ENCODE data around the gene GTPBP8.

GTPBP8 gene

DNA sequence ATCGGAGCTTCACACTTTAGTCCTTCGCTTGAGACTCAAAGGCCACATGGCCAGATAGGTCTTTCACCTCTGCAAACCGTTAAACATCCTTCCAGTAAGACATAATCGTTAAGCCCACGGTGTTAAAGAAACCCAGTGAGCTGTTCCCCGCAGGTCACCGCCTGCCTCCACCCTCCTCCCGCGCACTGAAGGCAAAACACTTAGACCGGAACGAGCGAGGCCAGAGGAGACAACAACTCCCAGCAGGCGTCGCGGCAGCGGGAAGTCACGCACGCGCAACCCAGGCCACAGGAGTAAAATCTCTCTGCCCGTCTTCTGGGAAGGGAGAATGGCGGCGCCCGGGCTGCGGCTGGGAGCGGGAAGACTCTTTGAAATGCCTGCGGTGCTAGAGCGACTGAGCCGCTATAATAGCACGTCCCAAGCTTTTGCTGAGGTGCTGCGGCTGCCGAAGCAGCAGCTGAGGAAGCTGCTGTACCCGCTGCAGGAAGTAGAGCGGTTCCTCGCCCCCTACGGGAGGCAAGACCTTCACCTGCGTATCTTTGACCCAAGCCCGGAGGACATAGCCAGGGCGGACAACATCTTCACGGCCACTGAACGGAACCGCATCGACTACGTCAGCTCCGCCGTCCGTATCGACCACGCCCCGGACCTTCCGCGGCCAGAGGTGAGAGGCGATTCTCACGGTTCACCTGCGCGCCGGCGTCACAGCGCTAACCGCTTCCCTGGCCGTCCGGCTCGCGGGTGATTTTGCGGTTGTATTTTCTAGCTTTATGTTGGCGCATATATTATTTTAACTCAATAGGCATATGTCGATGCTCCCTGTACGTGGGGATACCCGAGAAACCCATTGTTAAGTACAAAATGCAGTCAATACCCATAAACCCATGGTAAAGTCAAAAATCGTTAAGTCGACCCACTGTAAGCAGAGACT lies at the start of gene GTPBP8:
Gene GTPBP8, plus strand, starts transcription at position 313 of the 931 bp plus-strand sequence. Its CDS starts 16 bp downstream, at position 329.
- DNase-seq (ENCODE audit: extremely low read depth in 1 of 2, low read depth in 1 of 2): peak; percentile 73 to 84

GRCh38 chr3:112948346-112948838 lies 42.4 kb upstream of the GTPBP8 start:
- no peak for DNase-seq (ENCODE audit: extremely low read depth in 1 of 2, low read depth in 1 of 2)

GRCh38 chr3:112956351-112956750 lies 34.4 kb upstream of the GTPBP8 start:
- no peak for DNase-seq (ENCODE audit: extremely low read depth in 1 of 2, low read depth in 1 of 2)

- DNase-seq (ENCODE audit: extremely low read depth in 1 of 2, low read depth in 1 of 2): no peak
Measured at GRCh38 chr3:112958811-112959560, 31.8 kb upstream of the GTPBP8 start.

DNA sequence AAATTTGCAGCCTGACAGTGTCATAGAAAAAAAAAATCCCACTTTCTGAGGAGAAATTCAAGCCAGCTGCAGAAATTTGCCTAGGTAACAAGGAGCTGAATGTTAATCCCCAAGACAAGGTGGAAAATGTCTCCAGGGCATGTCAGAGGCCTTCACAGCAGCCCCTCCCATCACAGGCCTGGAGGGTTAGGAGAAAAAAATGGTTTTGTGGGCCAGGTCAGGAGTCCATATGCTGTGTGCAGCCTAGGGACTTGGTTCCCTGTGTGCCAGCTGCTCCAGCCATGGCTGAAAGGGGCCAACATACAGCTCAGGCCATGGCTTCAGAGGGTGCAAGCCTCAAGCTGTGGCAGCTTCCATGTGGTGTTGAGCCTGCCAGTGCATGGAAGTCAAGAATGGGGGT lies 27.1 kb upstream of the GTPBP8 start:
- no peak for DNase-seq (ENCODE audit: extremely low read depth in 1 of 2, low read depth in 1 of 2)

- no peak for DNase-seq (ENCODE audit: extremely low read depth in 1 of 2, low read depth in 1 of 2)
Measured at GRCh38 chr3:112965656-112966055, 25.1 kb upstream of the GTPBP8 start.

GRCh38 chr3:112966633-112967032 lies 24.2 kb upstream of the GTPBP8 start:
- no peak for DNase-seq (ENCODE audit: extremely low read depth in 1 of 2, low read depth in 1 of 2)

DNA sequence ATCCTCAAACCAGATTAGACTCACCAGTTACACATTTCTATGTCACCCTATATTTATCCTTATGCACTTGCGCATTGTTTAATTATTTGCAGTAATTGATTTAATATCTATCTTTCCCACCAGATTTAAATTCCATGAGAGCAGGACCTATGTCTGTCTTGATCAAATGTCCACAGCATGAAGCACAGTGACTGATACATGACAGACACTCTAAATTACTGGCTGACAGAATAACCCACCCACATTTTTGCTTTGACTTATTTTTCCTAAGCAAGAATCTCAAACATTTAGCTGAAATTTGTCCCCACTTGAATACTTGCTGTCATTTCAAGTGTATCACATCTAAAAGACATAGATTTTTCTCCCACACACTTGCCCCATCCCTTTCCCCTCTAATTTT lies 23.4 kb upstream of the GTPBP8 start:
- DNase-seq (ENCODE audit: extremely low read depth in 1 of 2, low read depth in 1 of 2): no peak

- no peak for DNase-seq (ENCODE audit: extremely low read depth in 1 of 2, low read depth in 1 of 2)
Measured at GRCh38 chr3:112967828-112968227, 23.0 kb upstream of the GTPBP8 start.

DNA sequence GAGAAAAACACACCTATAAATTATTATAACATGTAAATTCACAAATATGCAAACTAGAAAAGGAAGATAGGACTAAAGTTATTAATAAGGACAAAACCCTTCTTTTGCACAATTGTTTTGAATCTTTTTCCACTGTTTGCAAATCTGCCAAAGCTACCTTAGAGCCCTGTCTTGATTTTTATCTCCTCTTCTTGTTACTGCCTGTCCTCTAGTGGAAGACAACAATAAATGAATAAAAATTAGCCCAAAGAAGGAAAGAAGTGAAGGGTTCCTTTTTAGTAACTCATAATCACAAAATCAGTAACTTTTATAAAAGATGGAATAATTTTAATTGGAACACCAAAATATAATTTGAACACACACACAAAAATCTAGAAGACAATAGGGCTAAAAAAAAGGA lies 18.6 kb upstream of the GTPBP8 start:
- no peak for DNase-seq (ENCODE audit: extremely low read depth in 1 of 2, low read depth in 1 of 2)

- DNase-seq (ENCODE audit: extremely low read depth in 1 of 2, low read depth in 1 of 2): peak in 1 of 2 donors; percentile 55
Measured at GRCh38 chr3:112973325-112974177, 17.2 kb upstream of the GTPBP8 start.

- DNase-seq (ENCODE audit: extremely low read depth in 1 of 2, low read depth in 1 of 2): no peak
Measured at GRCh38 chr3:112974178-112974517, 16.6 kb upstream of the GTPBP8 start.

GRCh38 chr3:112974894-112975293 lies 15.9 kb upstream of the GTPBP8 start, which contains the start of gene CD200R1:
Gene CD200R1 (minus strand): TSS chr3:112975103. CDS start chr3:112974857, 246 bp downstream.
- no peak for DNase-seq (ENCODE audit: extremely low read depth in 1 of 2, low read depth in 1 of 2)

GRCh38 chr3:112976001-112976400 lies 14.8 kb upstream of the GTPBP8 start:
- DNase-seq (ENCODE audit: extremely low read depth in 1 of 2, low read depth in 1 of 2): no peak

- no peak for DNase-seq (ENCODE audit: extremely low read depth in 1 of 2, low read depth in 1 of 2)
Measured at GRCh38 chr3:112976953-112977352, 13.8 kb upstream of the GTPBP8 start.

DNA sequence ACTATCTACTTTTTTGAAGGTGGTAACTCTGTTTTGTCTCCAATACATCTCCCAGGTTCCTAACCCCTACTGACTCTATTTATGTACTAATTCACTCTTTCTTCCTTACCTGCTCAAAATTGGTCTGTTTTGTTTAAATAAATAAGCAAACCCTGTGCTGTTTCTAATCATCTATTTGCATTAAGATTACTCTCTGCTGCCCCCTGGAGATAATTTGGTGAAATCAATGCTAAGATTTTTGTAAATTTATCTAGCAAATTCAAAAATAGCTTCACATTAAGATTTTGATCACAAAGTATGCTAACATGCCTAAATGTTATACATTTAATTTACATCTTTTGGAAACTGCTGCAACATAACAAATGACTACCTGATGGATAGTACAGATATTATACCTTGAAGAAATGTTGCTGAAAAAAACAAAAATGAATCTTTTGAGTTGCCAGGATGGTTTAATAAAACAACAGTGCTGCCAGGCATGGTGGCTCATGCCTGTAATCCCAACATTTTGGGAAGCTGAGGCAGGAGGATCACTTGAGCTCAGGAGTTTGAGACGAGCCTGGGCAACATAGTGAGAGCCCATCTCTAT lies 11.4 kb upstream of the GTPBP8 start:
- DNase-seq (ENCODE audit: extremely low read depth in 1 of 2, low read depth in 1 of 2): no peak

DNA sequence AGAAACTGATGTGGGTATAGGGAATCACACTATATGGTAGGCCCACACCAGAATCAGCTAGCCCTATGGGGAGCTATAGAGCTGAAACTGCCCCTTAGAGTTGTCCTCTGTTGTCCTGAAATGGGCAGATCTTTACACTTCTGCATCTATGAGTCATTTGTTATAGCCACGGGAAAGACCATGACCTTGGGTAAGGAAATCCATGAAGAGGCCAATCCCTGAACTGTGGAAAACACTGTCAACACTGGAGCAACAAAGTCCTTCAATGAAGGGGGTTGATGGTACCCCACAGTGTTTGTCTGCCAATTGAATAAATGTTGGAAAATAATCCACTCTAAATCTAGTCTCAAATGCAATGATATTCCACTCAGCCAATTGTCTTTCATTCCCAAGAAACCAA lies 10.7 kb upstream of the GTPBP8 start:
- no peak for DNase-seq (ENCODE audit: extremely low read depth in 1 of 2, low read depth in 1 of 2)

- no peak for DNase-seq (ENCODE audit: extremely low read depth in 1 of 2, low read depth in 1 of 2)
Measured at GRCh38 chr3:112982710-112983109, 8.1 kb upstream of the GTPBP8 start.

DNA sequence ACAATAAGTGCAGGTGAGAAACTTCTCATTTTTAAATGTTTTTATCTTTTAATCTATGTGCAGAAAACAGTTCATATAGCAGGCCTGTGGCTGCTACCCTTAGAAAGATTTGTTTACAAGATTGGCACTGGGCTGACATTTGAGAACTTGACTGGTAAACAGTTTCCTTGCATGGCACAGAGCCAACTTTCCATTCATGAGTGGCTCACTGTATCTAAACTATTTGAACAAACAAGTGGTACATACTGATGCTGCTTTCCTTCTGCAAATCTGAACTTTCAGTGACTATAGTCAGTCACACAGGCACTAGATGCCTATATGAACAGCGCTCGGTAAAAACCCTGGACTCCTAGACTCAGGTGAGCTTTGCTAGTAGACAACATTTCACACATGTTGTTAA lies 6.3 kb upstream of the GTPBP8 start:
- no peak for DNase-seq (ENCODE audit: extremely low read depth in 1 of 2, low read depth in 1 of 2)

DNA sequence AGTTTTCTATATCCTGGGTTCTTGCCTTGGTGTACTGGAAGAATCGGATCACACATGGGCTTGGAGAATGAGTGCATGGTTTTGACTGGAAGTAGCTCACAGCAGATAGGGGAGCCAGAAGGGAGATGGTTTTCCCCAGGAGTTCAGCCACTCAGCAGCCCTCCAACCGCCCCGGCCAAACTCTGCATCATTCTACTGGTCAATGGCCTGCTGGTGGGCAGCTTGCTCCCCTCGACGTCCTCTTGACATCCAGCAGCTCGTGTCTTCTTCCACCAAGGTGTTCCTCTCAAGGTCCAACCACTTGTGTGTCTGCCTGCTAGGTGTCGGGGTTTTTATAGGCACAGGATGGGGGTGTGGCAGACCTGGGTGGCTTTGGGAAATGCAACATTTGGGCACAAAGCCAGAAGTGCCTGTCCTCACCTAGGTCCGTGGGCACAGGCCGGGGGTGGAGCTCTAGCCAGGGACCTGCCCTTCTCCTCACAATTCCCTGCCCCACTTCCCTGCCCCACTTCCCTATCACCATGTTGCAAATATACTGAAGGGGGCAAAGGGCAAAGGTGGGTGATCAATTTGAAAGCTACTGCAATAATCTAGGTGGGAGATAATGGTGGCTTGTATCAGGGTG lies 3.0 kb upstream of the GTPBP8 start:
- DNase-seq (ENCODE audit: extremely low read depth in 1 of 2, low read depth in 1 of 2): no peak
